Measurements from ENCODE around the gene MAP4. TPM values are rescaled to one million over a fixed set of nuclear protein-coding genes. Genes with fewer than 3 reads are reported as not detected.

MAP4 gene
- total and polyA plus RNA-seq, 2 of the 13 experiments (the other 11 are each of a cell fraction or from before 2014, with no cell fraction given) = 33.1 to 38.7 TPM

DNA sequence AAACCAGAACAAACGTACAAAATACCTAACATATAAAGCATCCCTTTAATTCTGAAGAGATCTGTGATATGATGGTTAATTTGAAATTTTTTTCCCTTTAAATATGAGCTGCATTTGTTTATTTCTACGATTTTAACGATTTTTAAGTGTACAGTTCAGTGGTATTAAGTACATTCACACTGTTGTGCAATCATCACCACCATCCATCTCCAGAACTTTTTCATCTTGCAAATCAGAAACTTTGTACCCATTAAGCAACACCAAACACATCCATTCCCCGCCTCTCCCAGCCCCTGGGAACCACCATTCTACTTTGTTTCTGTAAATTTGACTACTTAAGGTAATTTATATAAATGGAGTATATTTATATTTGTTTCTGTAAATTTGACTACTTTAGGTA, 51.5 kb downstream of the MAP4 start (continued):
- TF ChIP-seq, protein P1, sequence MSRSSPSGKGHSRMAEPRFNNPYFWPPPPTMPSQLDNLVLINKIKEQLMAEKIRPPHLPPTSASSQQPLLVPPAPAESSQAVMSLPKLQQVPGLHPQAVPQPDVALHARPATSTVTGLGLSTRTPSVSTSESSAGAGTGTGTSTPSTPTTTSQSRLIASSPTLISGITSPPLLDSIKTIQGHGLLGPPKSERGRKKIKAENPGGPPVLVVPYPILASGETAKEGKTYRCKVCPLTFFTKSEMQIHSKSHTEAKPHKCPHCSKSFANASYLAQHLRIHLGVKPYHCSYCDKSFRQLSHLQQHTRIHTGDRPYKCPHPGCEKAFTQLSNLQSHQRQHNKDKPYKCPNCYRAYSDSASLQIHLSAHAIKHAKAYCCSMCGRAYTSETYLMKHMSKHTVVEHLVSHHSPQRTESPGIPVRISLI (CRISPR knock-in tag; IDR thresholded peaks at IDR 0.05; ENCODE audit: borderline replicate concordance) = peak; percentile 41; the same call in 1 of the 2 replicates
- no peak for TF ChIP-seq ZNF224 (CRISPR knock-in tag; IDR thresholded peaks at IDR 0.05)
- no peak for TF ChIP-seq RBM39 (IDR thresholded peaks at IDR 0.05; ENCODE audit: low read depth, low read length, poor library complexity, severe bottlenecking)
- TF ChIP-seq GTF3A (CRISPR knock-in tag; conservative IDR thresholded peaks at IDR 0.05) = no peak
- TF ChIP-seq ZNF564 (CRISPR knock-in tag; IDR thresholded peaks at IDR 0.05) = 0 out of 2 replicates have a peak, but pooled peaks have one; percentile 54
- no peak for TF ChIP-seq ZNF367 (CRISPR knock-in tag; IDR thresholded peaks at IDR 0.05; ENCODE audit: borderline replicate concordance)
- TF ChIP-seq NCOA2 (CRISPR knock-in tag; IDR thresholded peaks at IDR 0.05) = peak; percentile 41; the same call in 1 of the 2 replicates
- TF ChIP-seq ZNF557 (CRISPR knock-in tag; IDR thresholded peaks at IDR 0.05) = no peak
- TF ChIP-seq, protein P2, sequence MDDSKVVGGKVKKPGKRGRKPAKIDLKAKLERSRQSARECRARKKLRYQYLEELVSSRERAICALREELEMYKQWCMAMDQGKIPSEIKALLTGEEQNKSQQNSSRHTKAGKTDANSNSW (CRISPR knock-in tag; IDR thresholded peaks at IDR 0.05; ENCODE audit: borderline replicate concordance) = no peak
- TF ChIP-seq HNF4G (IDR thresholded peaks at IDR 0.05; ENCODE audit: borderline replicate concordance, low read depth, low read length) = peak; percentile 75; the same call in 1 of the 2 replicates
- no peak for TF ChIP-seq HNF4G (CRISPR knock-in tag; IDR thresholded peaks at IDR 0.05; ENCODE audit: borderline replicate concordance, low read depth)
- TF ChIP-seq SIX1 (CRISPR knock-in tag; IDR thresholded peaks at IDR 0.05; ENCODE audit: borderline replicate concordance) = peak; percentile 32; the same call in 1 of the 2 replicates
- TF ChIP-seq ZNF430 (CRISPR knock-in tag; IDR thresholded peaks at IDR 0.05) = 0 out of 2 replicates have a peak, but pooled peaks have one; percentile 18
- TF ChIP-seq, protein P3, sequence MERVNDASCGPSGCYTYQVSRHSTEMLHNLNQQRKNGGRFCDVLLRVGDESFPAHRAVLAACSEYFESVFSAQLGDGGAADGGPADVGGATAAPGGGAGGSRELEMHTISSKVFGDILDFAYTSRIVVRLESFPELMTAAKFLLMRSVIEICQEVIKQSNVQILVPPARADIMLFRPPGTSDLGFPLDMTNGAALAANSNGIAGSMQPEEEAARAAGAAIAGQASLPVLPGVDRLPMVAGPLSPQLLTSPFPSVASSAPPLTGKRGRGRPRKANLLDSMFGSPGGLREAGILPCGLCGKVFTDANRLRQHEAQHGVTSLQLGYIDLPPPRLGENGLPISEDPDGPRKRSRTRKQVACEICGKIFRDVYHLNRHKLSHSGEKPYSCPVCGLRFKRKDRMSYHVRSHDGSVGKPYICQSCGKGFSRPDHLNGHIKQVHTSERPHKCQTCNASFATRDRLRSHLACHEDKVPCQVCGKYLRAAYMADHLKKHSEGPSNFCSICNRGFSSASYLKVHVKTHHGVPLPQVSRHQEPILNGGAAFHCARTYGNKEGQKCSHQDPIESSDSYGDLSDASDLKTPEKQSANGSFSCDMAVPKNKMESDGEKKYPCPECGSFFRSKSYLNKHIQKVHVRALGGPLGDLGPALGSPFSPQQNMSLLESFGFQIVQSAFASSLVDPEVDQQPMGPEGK (CRISPR knock-in tag; IDR thresholded peaks at IDR 0.05) = 0 out of 2 replicates have a peak, but pooled peaks have one; percentile 13
- TF ChIP-seq, protein P4, sequence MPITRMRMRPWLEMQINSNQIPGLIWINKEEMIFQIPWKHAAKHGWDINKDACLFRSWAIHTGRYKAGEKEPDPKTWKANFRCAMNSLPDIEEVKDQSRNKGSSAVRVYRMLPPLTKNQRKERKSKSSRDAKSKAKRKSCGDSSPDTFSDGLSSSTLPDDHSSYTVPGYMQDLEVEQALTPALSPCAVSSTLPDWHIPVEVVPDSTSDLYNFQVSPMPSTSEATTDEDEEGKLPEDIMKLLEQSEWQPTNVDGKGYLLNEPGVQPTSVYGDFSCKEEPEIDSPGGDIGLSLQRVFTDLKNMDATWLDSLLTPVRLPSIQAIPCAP (CRISPR knock-in tag; IDR thresholded peaks at IDR 0.05; ENCODE audit: low read depth) = no peak
- no peak for TF ChIP-seq ADNP (CRISPR knock-in tag; IDR thresholded peaks at IDR 0.05)
- TF ChIP-seq ESRRA (CRISPR knock-in tag; IDR thresholded peaks at IDR 0.05; ENCODE audit: low read depth) = no peak
- TF ChIP-seq, protein P5, sequence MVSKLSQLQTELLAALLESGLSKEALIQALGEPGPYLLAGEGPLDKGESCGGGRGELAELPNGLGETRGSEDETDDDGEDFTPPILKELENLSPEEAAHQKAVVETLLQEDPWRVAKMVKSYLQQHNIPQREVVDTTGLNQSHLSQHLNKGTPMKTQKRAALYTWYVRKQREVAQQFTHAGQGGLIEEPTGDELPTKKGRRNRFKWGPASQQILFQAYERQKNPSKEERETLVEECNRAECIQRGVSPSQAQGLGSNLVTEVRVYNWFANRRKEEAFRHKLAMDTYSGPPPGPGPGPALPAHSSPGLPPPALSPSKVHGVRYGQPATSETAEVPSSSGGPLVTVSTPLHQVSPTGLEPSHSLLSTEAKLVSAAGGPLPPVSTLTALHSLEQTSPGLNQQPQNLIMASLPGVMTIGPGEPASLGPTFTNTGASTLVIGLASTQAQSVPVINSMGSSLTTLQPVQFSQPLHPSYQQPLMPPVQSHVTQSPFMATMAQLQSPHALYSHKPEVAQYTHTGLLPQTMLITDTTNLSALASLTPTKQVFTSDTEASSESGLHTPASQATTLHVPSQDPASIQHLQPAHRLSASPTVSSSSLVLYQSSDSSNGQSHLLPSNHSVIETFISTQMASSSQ (IDR thresholded peaks at IDR 0.05; ENCODE audit: low read depth) = 0 out of 2 replicates have a peak, but pooled peaks have one; percentile 19
- TF ChIP-seq, protein P5 (CRISPR knock-in tag; IDR thresholded peaks at IDR 0.05; ENCODE audit: borderline replicate concordance) = no peak
- peak; percentile 45; the same call in 1 of the 2 replicates for TF ChIP-seq MBD4 (IDR thresholded peaks at IDR 0.05; ENCODE audit: borderline replicate concordance, low read length)
- TF ChIP-seq ZNF264 (CRISPR knock-in tag; IDR thresholded peaks at IDR 0.05) = 0 out of 2 replicates have a peak, but pooled peaks have one; percentile 22
